T-cell (primary cell): Measurements from ENCODE around the gene CDX1. TPM values are rescaled to one million over a fixed set of nuclear protein-coding genes. Genes with fewer than 3 reads are reported as not detected.

Source experiments
- ATAC-seq, 4 experiments: fragments of 200-7000 bp in 3 of 4; fragments of 150-1000 bp in 1 of 4; cut with Tn5 transposase; replicated peaks in 1 of 4; 1 replicate in 3 of 4; 2 replicates in 1 of 4; pipeline ENCODE4 v1.10.0; 2021; ENCODE audit warnings: moderate library complexity in 3 of 4, mild to moderate bottlenecking in 2 of 4, moderate number of reproducible peaks in 1 of 4
- CTCF ChIA-PET, 2 donors: fragments of 300-600 bp; sonication (Branson Sonifier 250); formaldehyde crosslinking; loops; one replicate each; lab custom pipeline; 2022; ENCODE audit warnings: antibody characterized with exemption in 2 of 2; lab: Charles Lee
- POLR2A ChIA-PET, 2 donors: fragments of 300-600 bp; sonication (Branson Sonifier 250); formaldehyde crosslinking; loops; one replicate each; lab custom pipeline; 2022; ENCODE audit warnings: antibody characterized with exemption in 2 of 2; lab: Charles Lee
- DNase-seq, 35 experiments: peaks; one replicate each; pipeline versions ENCODE4 v3.0.0 to v3.0.0-alpha.2; 2013 to 2023
- H3K27ac ChIP-seq: one replicate; pipeline ENCODE4 v1.5.1; 2013; ENCODE audit warnings: low read length
- H3K27me3 ChIP-seq, 2 experiments: replicated peaks in 1 of 2; 1 replicate in 1 of 2; 2 replicates in 1 of 2; pipeline versions ENCODE4 v1.6.1 to v1.7.0; 2013; ENCODE audit warnings: low read length in 1 of 2, mixed read lengths in 1 of 2; ENCODE audit not compliant: control insufficient read depth in 2 of 2, insufficient read depth in 2 of 2; ENCODE audit errors: extremely low read depth in 1 of 2
- H3K36me3 ChIP-seq, 2 donors: 1 replicate in 1 of 2; 2 replicates in 1 of 2; pipeline versions ENCODE4 v1.6.1 to v1.7.0; 2013; ENCODE audit warnings: low read length in 1 of 2; ENCODE audit not compliant: control insufficient read depth in 2 of 2, insufficient read depth in 1 of 2; ENCODE audit errors: extremely low read depth in 1 of 2
- H3K4me1 ChIP-seq, 2 experiments: 1 replicate in 1 of 2; 2 replicates in 1 of 2; pipeline versions ENCODE4 v1.6.1 to v1.7.0; 2013; ENCODE audit warnings: low read length in 2 of 2, mixed read lengths in 1 of 2; ENCODE audit not compliant: insufficient read depth in 2 of 2, control insufficient read depth in 1 of 2; ENCODE audit errors: extremely low read depth in 1 of 2
- H3K4me3 ChIP-seq, 2 donors: 1 replicate in 1 of 2; 2 replicates in 1 of 2; pipeline versions ENCODE4 v1.5.1 to v1.7.0; 2013; ENCODE audit warnings: mild to moderate bottlenecking in 2 of 2, low read length in 1 of 2, moderate library complexity in 1 of 2; ENCODE audit not compliant: control insufficient read depth in 1 of 2; ENCODE audit errors: extremely low read depth in 1 of 2
- H3K9me3 ChIP-seq: 2 replicates; pipeline ENCODE4 v1.7.0; 2013
- H3K27ac Mint-ChIP-seq, 2 donors: one replicate each; pipeline ENCODE4 v1.8.0; 2020 to 2021; ENCODE audit warnings: mild to moderate bottlenecking in 2 of 2, mixed read lengths in 2 of 2
- H3K27me3 Mint-ChIP-seq, 2 donors: one replicate each; pipeline ENCODE4 v1.8.0; 2021 to 2022; ENCODE audit warnings: mixed read lengths in 2 of 2
- H3K36me3 Mint-ChIP-seq: one replicate; pipeline ENCODE4 v1.8.0; 2021; ENCODE audit warnings: mixed read lengths
- H3K4me1 Mint-ChIP-seq, 3 donors: one replicate each; pipeline ENCODE4 v1.8.0; 2020 to 2022; ENCODE audit warnings: mixed read lengths in 3 of 3, mild to moderate bottlenecking in 1 of 3
- H3K4me3 Mint-ChIP-seq, 3 donors: one replicate each; pipeline ENCODE4 v1.8.0; 2020 to 2022; ENCODE audit warnings: mild to moderate bottlenecking in 3 of 3, mixed read lengths in 3 of 3, moderate library complexity in 3 of 3
- H3K9me3 Mint-ChIP-seq, 3 donors: one replicate each; pipeline ENCODE4 v1.8.0; 2020 to 2022; ENCODE audit warnings: mixed read lengths in 3 of 3
- WGBS: methylation state at CpG from one replicate; pipeline ENCODE4 v1.1.5; 2013; ENCODE audit warnings: missing lambda C conversion rate; ENCODE audit not compliant: insufficient coverage; 5-methylcytosine and 5-hydroxymethylcytosine counted together
- total RNA-seq, 35 experiments: library from RNA in 6 of 35; stranded (reverse) in 6 of 35; fragments of 120-200 nt in 1 of 35; gene quantifications; one replicate each; pipeline versions ENCODE4 v1.2.1 to v1.2.4 and lab custom pipeline; 2013 to 2026

Gene CDX1
- total RNA-seq, 5 donors from 2014 or later (not counting 1 experiment from before 2014, with no cell fraction given) = 0.23 TPM; not detected in 4

DNA sequence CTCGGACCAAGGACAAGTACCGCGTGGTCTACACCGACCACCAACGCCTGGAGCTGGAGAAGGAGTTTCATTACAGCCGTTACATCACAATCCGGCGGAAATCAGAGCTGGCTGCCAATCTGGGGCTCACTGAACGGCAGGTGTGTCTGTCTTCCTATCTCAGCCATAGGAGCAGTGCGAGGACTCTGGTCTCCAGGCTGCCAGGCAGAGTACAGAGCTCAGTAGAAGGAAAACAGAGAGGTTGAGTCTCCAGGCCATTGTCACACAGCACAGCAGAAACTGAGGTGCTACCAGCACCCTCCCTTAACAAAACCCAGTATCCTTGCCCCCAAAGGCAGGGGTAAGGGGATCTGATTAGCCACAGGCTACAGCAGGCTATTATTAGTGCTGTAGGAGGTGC lies 16.2 kb downstream of the CDX1 start:
- H3K36me3 Mint-ChIP-seq = no peaks in the 10 kb centered on the region
- POLR2A ChIA-PET = no interaction called here
- Histone ChIP-seq H3K9me3 (no peaks in the 10 kb centered on the region), H3K4me3 (no peak overlapping the region), H3K36me3 (no peaks in the 10 kb centered on the region), H3K4me1 (no peaks in the 10 kb centered on the region), H3K27ac (no peak overlapping the region), H3K27me3 (peaks cover 0 to 25% of the 10 kb centered on the region in 2 experiments)
- no peak for ATAC-seq
- H3K27ac Mint-ChIP-seq = no peak overlapping the region
- H3K27me3 Mint-ChIP-seq = peaks cover 12 to 13% of the 10 kb centered on the region in 2 donors
- 85% methylated on average over 9 of the region's 10 CpGs for WGBS
- CTCF ChIA-PET = no interaction called here
- DNase-seq = no peak
- no peaks in the 10 kb centered on the region for H3K4me1 Mint-ChIP-seq
- no peak overlapping the region for H3K4me3 Mint-ChIP-seq
- no peaks in the 10 kb centered on the region for H3K9me3 Mint-ChIP-seq

DNA sequence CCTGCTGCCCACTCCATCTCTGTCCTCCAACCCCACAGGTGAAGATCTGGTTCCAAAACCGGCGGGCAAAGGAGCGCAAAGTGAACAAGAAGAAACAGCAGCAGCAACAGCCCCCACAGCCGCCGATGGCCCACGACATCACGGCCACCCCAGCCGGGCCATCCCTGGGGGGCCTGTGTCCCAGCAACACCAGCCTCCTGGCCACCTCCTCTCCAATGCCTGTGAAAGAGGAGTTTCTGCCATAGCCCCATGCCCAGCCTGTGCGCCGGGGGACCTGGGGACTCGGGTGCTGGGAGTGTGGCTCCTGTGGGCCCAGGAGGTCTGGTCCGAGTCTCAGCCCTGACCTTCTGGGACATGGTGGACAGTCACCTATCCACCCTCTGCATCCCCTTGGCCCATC lies 16.9 kb downstream of the CDX1 start:
- Mint-ChIP-seq H3K27me3 (peaks cover 12 to 13% of the 10 kb centered on the region in 2 donors), H3K9me3 (no peaks in the 10 kb centered on the region), H3K36me3 (no peaks in the 10 kb centered on the region), H3K4me1 (no peaks in the 10 kb centered on the region), H3K27ac (no peak overlapping the region), H3K4me3 (no peak overlapping the region)
- no peak for DNase-seq
- Histone ChIP-seq H3K27me3 (peaks cover 3 to 29% of the 10 kb centered on the region in 2 experiments), H3K4me1 (no peaks in the 10 kb centered on the region), H3K27ac (no peak overlapping the region), H3K9me3 (no peaks in the 10 kb centered on the region), H3K4me3 (no peak overlapping the region), H3K36me3 (no peaks in the 10 kb centered on the region)
- ChIA-PET CTCF (no interaction called here), POLR2A (no interaction called here)
- 96% methylated on average over 8 of the region's 12 CpGs for WGBS
- ATAC-seq = no peak

DNA sequence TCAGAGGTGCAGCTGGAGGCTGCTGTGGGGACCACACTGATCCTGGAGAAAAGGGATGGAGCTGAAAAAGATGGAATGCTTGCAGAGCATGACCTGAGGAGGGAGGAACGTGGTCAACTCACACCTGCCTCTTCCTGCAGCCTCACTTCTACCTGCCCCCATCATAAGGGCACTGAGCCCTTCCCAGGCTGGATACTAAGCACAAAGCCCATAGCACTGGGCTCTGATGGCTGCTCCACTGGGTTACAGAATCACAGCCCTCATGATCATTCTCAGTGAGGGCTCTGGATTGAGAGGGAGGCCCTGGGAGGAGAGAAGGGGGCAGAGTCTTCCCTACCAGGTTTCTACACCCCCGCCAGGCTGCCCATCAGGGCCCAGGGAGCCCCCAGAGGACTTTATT lies 17.4 kb downstream of the CDX1 start:
- H3K4me3 Mint-ChIP-seq = no peak overlapping the region
- Histone ChIP-seq H3K27ac (no peak overlapping the region), H3K9me3 (no peaks in the 10 kb centered on the region), H3K27me3 (peaks cover 6 to 34% of the 10 kb centered on the region in 2 experiments), H3K4me3 (no peak overlapping the region), H3K4me1 (no peaks in the 10 kb centered on the region), H3K36me3 (no peaks in the 10 kb centered on the region)
- H3K4me1 Mint-ChIP-seq = no peaks in the 10 kb centered on the region
- no peak for DNase-seq
- no peak for ATAC-seq
- no CpG with 5 or more reads among the region's 2 CpGs for WGBS
- CTCF ChIA-PET = no interaction called here
- no peak overlapping the region for H3K27ac Mint-ChIP-seq
- no peaks in the 10 kb centered on the region for H3K9me3 Mint-ChIP-seq
- H3K36me3 Mint-ChIP-seq = no peaks in the 10 kb centered on the region
- POLR2A ChIA-PET = no interaction called here
- peaks cover 7 to 16% of the 10 kb centered on the region in 2 donors for H3K27me3 Mint-ChIP-seq

DNA sequence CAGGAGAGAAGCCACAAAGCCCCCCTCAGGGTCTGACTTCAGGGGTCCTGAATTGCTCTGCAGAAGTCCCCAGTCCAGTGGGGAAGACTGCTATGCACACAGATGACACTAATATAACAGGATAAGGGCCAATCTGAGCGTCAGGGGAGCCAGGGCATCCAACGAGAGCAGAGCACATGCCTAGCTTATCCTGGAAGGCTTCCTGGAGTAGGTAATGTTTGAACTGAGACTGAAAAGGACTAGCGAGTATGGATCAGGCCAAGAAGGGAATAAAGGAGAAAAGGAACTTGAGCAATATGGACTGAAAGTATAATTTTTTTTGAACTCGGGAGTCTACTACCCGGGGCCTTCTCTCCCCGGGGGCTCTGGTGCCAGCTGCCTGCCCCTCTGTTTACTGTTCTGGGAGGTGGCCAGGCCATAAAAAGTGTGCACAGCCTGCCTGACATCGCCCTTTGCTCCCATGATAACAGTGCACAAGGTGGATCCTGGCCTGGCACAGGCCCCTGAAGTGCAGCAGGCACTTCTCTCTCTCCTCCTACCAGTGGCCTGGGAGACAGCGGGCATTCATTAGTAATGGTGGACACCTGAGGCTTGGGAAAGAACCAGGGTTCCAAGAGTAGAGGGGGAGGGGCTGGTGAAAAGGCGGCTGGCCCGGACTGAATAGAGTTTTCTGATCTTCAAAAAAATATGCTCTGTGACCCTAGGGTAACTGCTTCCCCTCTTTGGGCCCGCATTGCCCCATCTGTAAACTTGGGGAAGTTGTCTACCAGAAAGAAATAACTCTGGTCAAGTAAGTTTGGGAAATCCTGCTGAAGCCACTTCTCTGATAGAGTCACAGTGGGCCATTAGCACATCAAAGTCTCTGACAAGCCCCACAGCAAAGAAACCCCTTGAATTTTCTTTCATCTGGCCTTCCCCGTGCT lies 18.7 kb downstream of the CDX1 start:
- no peak overlapping the region for H3K27ac Mint-ChIP-seq
- H3K27me3 ChIP-seq = peaks cover 11 to 36% of the 10 kb centered on the region in 2 experiments
- 82% methylated on average over 8 of the region's 12 CpGs for WGBS
- POLR2A ChIA-PET = no interaction called here
- DNase-seq = no peak
- no peak overlapping the region for H3K27ac ChIP-seq
- no peaks in the 10 kb centered on the region for H3K9me3 Mint-ChIP-seq
- H3K4me1 Mint-ChIP-seq = no peaks in the 10 kb centered on the region
- H3K27me3 Mint-ChIP-seq = peaks cover 16 to 24% of the 10 kb centered on the region in 2 donors
- H3K36me3 ChIP-seq = no peaks in the 10 kb centered on the region
- no peaks in the 10 kb centered on the region for H3K9me3 ChIP-seq
- H3K4me3 Mint-ChIP-seq = no peak overlapping the region
- CTCF ChIA-PET = no interaction called here
- H3K36me3 Mint-ChIP-seq = no peaks in the 10 kb centered on the region
- H3K4me1 ChIP-seq = no peaks in the 10 kb centered on the region
- no peak for ATAC-seq
- no peak overlapping the region for H3K4me3 ChIP-seq

DNA sequence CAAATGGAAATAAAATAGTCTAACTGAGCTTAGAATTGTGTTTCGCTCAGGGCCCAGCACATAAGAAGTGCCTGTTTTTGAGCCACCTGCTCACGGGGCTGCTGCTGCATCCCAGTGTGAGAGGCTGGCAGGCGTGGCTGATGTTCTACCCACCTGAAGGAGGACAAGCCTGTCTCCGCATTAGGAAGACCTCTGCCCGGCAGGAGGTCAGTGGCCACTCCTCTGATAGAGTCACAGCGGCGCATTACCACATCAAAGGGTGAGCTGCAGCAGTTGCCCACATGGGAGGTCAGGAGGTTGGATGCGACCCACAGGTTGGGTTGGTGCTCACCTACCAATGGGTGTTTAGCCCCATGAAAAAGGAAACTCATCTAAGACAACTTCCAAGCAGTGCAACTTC lies 19.6 kb downstream of the CDX1 start:
- DNase-seq (no peak), ATAC-seq (no peak)
- CTCF ChIA-PET = no interaction called here

DNA sequence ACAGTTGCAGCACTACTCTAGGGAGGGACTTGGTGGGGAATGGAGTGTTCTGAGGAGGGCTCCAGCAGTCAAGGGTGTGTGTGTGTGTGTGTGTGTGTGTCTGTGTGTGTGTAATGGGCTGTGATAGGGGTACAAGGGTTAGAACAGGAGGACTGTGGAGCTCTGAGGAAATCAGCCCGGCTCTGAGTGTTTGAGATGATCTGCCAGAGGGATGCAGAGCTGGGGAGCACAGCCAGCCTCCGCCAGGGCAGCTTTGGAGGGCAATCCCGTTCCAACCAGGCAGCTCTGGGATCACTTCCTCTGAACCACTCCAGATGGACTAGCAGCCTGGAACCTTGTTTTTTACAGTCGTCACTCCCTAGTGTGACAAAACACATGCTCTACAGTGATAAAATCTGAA lies 20.3 kb downstream of the CDX1 start:
- Mint-ChIP-seq H3K9me3 (no peaks in the 10 kb centered on the region), H3K27me3 (peaks cover 27 to 38% of the 10 kb centered on the region in 2 donors), H3K27ac (no peak overlapping the region), H3K4me1 (no peaks in the 10 kb centered on the region), H3K36me3 (no peaks in the 10 kb centered on the region), H3K4me3 (no peak overlapping the region)
- H3K27ac ChIP-seq = no peak overlapping the region
- ATAC-seq (no peak), DNase-seq (no peak)
- ChIA-PET CTCF (no interaction called here), POLR2A (no interaction called here)
- H3K4me3 ChIP-seq = no peak overlapping the region
- no peaks in the 10 kb centered on the region for H3K9me3 ChIP-seq
- H3K36me3 ChIP-seq = no peaks in the 10 kb centered on the region
- no peaks in the 10 kb centered on the region for H3K4me1 ChIP-seq
- H3K27me3 ChIP-seq = peaks cover 14 to 44% of the 10 kb centered on the region in 2 experiments
- 83% methylated on average over 1 of the region's 4 CpGs for WGBS

More for the DNA sequence above, 19.6 kb downstream of the CDX1 start:
- H3K9me3 Mint-ChIP-seq = no peaks in the 10 kb centered on the region
- Histone ChIP-seq H3K4me3 (no peak overlapping the region), H3K27me3 (peaks cover 13 to 39% of the 10 kb centered on the region in 2 experiments), H3K4me1 (no peaks in the 10 kb centered on the region), H3K9me3 (no peaks in the 10 kb centered on the region), H3K36me3 (no peaks in the 10 kb centered on the region), H3K27ac (no peak overlapping the region)
- no peak overlapping the region for H3K27ac Mint-ChIP-seq
- no peaks in the 10 kb centered on the region for H3K4me1 Mint-ChIP-seq
- H3K36me3 Mint-ChIP-seq = no peaks in the 10 kb centered on the region
- POLR2A ChIA-PET = no interaction called here
- H3K4me3 Mint-ChIP-seq = no peak overlapping the region
- 74% methylated on average over 6 of the region's 8 CpGs for WGBS
- peaks cover 21 to 31% of the 10 kb centered on the region in 2 donors for H3K27me3 Mint-ChIP-seq
